Hepatocyte (in vitro differentiated cells): Measurements from ENCODE around the gene KDM4B. TPM values are rescaled to one million over a fixed set of nuclear protein-coding genes. Genes with fewer than 3 reads are reported as not detected.

Source experiments
- DNase-seq: peaks from one replicate; pipeline ENCODE4 v3.0.0-alpha.2; 2016; ENCODE audit warnings: low spot score
- H2AFZ ChIP-seq: fragments of 200-600 bp; sonication (generic); 2 replicates; pipeline ENCODE4 v1.6.0; 2016; ENCODE audit warnings: antibody characterized with exemption, mild to moderate bottlenecking
- H3K27ac ChIP-seq: fragments of 200-600 bp; sonication (generic); 2 replicates; pipeline ENCODE4 v1.5.1; 2016; ENCODE audit warnings: mild to moderate bottlenecking
- H3K27me3 ChIP-seq: fragments of 200-600 bp; sonication (generic); 2 replicates; pipeline ENCODE4 v1.6.1; 2016
- H3K36me3 ChIP-seq: fragments of 200-600 bp; sonication (generic); replicated peaks from 2 replicates; pipeline ENCODE4 v1.5.1; 2016; ENCODE audit warnings: low read depth; ENCODE audit not compliant: insufficient read depth
- H3K4me1 ChIP-seq: fragments of 200-600 bp; sonication (generic); 2 replicates; pipeline ENCODE4 v1.5.1; 2016; ENCODE audit warnings: mild to moderate bottlenecking, moderate library complexity; ENCODE audit not compliant: insufficient read depth
- H3K4me2 ChIP-seq: fragments of 200-600 bp; sonication (generic); 2 replicates; pipeline ENCODE4 v1.6.0; 2016
- H3K4me3 ChIP-seq: fragments of 200-600 bp; sonication (generic); 2 replicates; pipeline ENCODE4 v1.5.1; 2016; ENCODE audit warnings: mild to moderate bottlenecking
- H3K79me2 ChIP-seq: fragments of 200-600 bp; sonication (generic); 2 replicates; pipeline ENCODE4 v1.6.0; 2017; ENCODE audit warnings: mild to moderate bottlenecking
- H3K9me2 ChIP-seq: fragments of 200-600 bp; sonication (generic); replicated peaks from 2 replicates; pipeline ENCODE4 v1.6.0; 2017; ENCODE audit warnings: mild to moderate bottlenecking; ENCODE audit not compliant: insufficient read depth
- H3K9me3 ChIP-seq: fragments of 200-600 bp; sonication (generic); 2 replicates; pipeline ENCODE4 v1.5.1; 2016; ENCODE audit warnings: low read depth, mild to moderate bottlenecking
- H4K20me1 ChIP-seq: fragments of 200-600 bp; sonication (generic); 2 replicates; pipeline ENCODE4 v1.6.0; 2016; ENCODE audit warnings: mild to moderate bottlenecking; ENCODE audit not compliant: insufficient read depth, poor library complexity, severe bottlenecking
- EZH2 ChIP-seq: fragments of 200-600 bp; sonication (generic); IDR thresholded peaks from 2 replicates; pipeline ENCODE4 v1.6.1; 2016; ENCODE audit warnings: antibody characterized with exemption, mild to moderate bottlenecking, borderline replicate concordance
- EZH2phosphoT487 ChIP-seq: fragments of 200-600 bp; sonication (generic); IDR thresholded peaks from one replicate; pipeline ENCODE4 v1.6.1; 2018; ENCODE audit warnings: antibody characterized with exemption, mild to moderate bottlenecking, low read depth, moderate library complexity; ENCODE audit not compliant: unreplicated experiment, severe bottlenecking
- WGBS: methylation state at CpG from one replicate; pipeline ENCODE4 v1.1.6; 2016; ENCODE audit warnings: low lambda C conversion rate; ENCODE audit errors: missing lambda C conversion rate; 5-methylcytosine and 5-hydroxymethylcytosine counted together
- polyA plus RNA-seq: library from polyadenylated mRNA; unstranded; fragments of >200 nt; fragmentation: Nextera tagmentation; extraction: Ambion mirVana; gene quantifications from 2 replicates; pipeline ENCODE4 v1.2.1, GENCODE V29; 2016
- total RNA-seq: library from RNA; depleted of rRNA; stranded (reverse); fragments of >200 nt; gene quantifications from 2 replicates; pipeline ENCODE4 v1.2.3, GENCODE V29; 2014
- TF ChIP-seq, protein P1 (sequence below): fragments of 200-600 bp; sonication (generic); IDR thresholded peaks from 2 replicates; pipeline ENCODE4 v1.5.1; 2016; ENCODE audit warnings: antibody characterized with exemption, mild to moderate bottlenecking; ENCODE audit not compliant: poor library complexity

Gene KDM4B
- total and polyA plus RNA-seq, 2 experiments from 2014 or later = 22.2 to 29.6 TPM

DNA sequence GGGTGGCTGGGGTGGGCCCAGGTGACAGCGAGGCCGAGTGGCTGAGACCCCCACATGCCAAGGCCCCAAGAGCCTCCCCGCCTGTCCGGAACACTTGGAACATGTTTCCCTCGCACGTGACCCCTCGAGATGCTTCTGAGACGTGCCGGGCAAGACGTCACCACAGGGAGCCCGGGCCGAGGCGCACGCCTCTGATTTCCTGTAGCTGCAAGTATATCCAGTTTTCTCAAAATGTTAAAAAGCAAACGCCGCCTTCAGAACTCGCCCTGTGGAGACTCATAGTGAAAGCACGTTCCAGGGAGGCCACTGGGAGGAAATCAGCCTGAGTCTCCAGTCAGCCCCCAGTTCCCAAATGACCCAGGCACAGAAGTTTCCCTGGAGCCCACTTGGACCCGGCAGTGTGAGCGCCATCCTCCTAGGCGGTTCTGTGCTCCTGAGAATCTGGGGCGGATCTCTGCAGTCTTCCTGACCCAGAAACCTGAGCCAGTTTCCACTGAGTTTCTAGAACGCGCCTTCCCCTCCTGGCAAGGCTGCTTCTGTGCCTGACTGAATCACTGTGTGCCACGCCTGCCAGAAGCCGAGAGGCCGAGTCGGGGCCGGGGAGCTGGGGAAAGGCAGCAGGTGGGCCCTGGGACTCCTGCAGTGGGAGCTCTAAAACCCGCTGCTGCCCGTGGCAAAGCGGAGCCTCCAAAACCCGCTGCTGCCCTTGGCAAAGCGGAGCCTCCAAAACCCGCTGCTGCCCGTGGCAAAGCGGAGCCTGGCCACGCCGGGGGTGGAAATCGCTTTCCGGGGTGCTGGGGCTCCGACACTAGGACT lies 179.3 kb downstream of the KDM4B start:
- TF ChIP-seq EZH2 (no peak), EZH2phosphoT487 (no peak)
- TF ChIP-seq, protein P1, sequence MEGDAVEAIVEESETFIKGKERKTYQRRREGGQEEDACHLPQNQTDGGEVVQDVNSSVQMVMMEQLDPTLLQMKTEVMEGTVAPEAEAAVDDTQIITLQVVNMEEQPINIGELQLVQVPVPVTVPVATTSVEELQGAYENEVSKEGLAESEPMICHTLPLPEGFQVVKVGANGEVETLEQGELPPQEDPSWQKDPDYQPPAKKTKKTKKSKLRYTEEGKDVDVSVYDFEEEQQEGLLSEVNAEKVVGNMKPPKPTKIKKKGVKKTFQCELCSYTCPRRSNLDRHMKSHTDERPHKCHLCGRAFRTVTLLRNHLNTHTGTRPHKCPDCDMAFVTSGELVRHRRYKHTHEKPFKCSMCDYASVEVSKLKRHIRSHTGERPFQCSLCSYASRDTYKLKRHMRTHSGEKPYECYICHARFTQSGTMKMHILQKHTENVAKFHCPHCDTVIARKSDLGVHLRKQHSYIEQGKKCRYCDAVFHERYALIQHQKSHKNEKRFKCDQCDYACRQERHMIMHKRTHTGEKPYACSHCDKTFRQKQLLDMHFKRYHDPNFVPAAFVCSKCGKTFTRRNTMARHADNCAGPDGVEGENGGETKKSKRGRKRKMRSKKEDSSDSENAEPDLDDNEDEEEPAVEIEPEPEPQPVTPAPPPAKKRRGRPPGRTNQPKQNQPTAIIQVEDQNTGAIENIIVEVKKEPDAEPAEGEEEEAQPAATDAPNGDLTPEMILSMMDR = no peak
- DNase-seq = no peak
- Histone ChIP-seq H3K36me3 (no peaks in the 10 kb centered on the region), H2AFZ (no peak overlapping the region), H3K4me2 (no peak overlapping the region), H3K9me2 (no peaks in the 10 kb centered on the region), H3K27me3 (no peaks in the 10 kb centered on the region), H3K4me1 (no peaks in the 10 kb centered on the region), H3K79me2 (no peaks in the 10 kb centered on the region), H4K20me1 (no peaks in the 10 kb centered on the region), H3K9me3 (no peaks in the 10 kb centered on the region), H3K4me3 (no peak overlapping the region), H3K27ac (no peak overlapping the region)
- 96% methylated on average over 42 of the region's 42 CpGs for WGBS

DNA sequence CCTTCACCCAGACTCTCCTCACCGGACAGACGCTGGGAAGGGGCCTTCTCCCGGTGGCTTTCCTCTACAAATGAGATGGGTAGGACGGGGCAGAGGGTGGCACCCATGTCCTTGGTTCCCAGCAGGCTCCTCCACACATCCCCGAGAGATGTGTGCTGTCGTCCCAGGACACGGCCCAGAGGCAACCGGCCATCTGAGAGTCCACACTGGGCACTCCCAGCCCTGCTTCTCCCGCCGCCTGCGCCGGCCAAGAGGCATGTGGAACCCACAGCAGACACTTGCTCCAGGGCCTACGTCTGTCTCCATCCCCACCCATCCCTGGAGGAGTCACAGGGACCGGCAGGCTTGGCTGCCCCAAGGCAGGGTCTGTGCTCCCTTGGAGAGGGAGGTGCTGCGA lies 179.9 kb downstream of the KDM4B start:
- Histone ChIP-seq H3K4me3 (no peak overlapping the region), H3K4me2 (no peak overlapping the region), H2AFZ (no peak overlapping the region), H4K20me1 (no peaks in the 10 kb centered on the region), H3K36me3 (no peaks in the 10 kb centered on the region), H3K9me2 (no peaks in the 10 kb centered on the region), H3K4me1 (no peaks in the 10 kb centered on the region), H3K9me3 (no peaks in the 10 kb centered on the region), H3K79me2 (no peaks in the 10 kb centered on the region), H3K27ac (no peak overlapping the region), H3K27me3 (no peaks in the 10 kb centered on the region)
- TF ChIP-seq EZH2phosphoT487 (no peak), EZH2 (no peak)
- TF ChIP-seq, protein P1 = no peak
- 91% methylated on average over 14 of the region's 15 CpGs for WGBS
- DNase-seq = peak; percentile 7

DNA sequence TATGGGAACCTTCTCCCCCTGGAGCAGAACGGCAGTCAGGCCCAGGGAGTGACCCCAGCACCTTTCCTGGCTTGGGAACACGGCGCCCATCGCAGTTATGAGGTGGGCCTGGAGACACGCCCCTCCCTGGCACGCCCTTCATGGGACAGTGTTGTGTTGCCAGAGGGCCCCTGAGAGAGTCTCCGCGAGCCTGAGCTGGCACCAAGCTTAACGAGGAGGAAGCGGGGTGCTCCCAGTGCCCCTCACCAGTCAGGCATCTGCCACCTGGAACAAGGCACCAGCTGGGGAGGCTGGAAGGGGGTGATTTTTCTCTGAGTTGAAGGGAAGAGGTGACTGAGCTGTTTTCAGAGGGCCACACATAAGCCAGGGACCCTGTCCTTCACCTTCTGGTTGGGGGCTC lies 180.6 kb downstream of the KDM4B start:
- Histone ChIP-seq H3K36me3 (no peaks in the 10 kb centered on the region), H3K9me2 (no peaks in the 10 kb centered on the region), H3K27ac (no peak overlapping the region), H3K9me3 (no peaks in the 10 kb centered on the region), H3K79me2 (no peaks in the 10 kb centered on the region), H4K20me1 (no peaks in the 10 kb centered on the region), H3K4me2 (no peak overlapping the region), H3K4me3 (no peak overlapping the region), H2AFZ (no peak overlapping the region), H3K4me1 (no peaks in the 10 kb centered on the region), H3K27me3 (no peaks in the 10 kb centered on the region)
- 91% methylated on average over 10 of the region's 10 CpGs for WGBS
- no peak for DNase-seq
- TF ChIP-seq EZH2 (no peak), EZH2phosphoT487 (no peak)
- TF ChIP-seq, protein P1 = no peak
